ENCODE results near the gene CPNE4. TPM values are rescaled to one million over a fixed set of nuclear protein-coding genes. Genes with fewer than 3 reads are reported as not detected.

CPNE4 gene
- total RNA-seq, 4 donors from 2014 or later = 0.10 to 0.25 (median 0.16) TPM; not detected in 1

- DNase-seq (ENCODE audit: low spot score in 2 of 2) = no peak
- intact Hi-C loops (cut with DNase I; ENCODE audit: low total_unique reads) = no loop called here
- WGBS, 2 donors = 89 to 100% methylated on average over 1 of the region's 1 CpG
- TF ChIP-seq CTCF (IDR thresholded peaks at IDR 0.05) (no peak), POLR2A (IDR thresholded peaks at IDR 0.05) (no peak)
- H3K4me3 ChIP-seq (ENCODE audit: low read depth, poor library complexity, severe bottlenecking) = no peak overlapping the region
Measured at GRCh38 chr3:132003685-132004084, 31.1 kb downstream of the CPNE4 start.

GRCh38 chr3:132001999-132002398 is 32.8 kb downstream of the CPNE4 start:
- WGBS, 2 donors = 46 to 63% methylated on average over 2 of the region's 2 CpGs
- intact Hi-C loops (cut with DNase I; ENCODE audit: low total_unique reads) = no loop called here
- no peak overlapping the region for H3K4me3 ChIP-seq (ENCODE audit: low read depth, poor library complexity, severe bottlenecking)
- no peak for TF ChIP-seq POLR2A (IDR thresholded peaks at IDR 0.05)
- no peak for TF ChIP-seq CTCF (IDR thresholded peaks at IDR 0.05)
- no peak for DNase-seq (ENCODE audit: low spot score in 2 of 2)

GRCh38 chr3:132001036-132001435 is 33.8 kb downstream of the CPNE4 start:
- intact Hi-C loops (cut with DNase I; ENCODE audit: low total_unique reads) = no loop called here
- 54 to 61% methylated on average over 1 of the region's 1 CpG for WGBS, 2 donors
- TF ChIP-seq POLR2A (IDR thresholded peaks at IDR 0.05) = no peak
- DNase-seq (ENCODE audit: low spot score in 2 of 2) = no peak
- no peak overlapping the region for H3K4me3 ChIP-seq (ENCODE audit: low read depth, poor library complexity, severe bottlenecking)

GRCh38 chr3:131998027-131998426 is 36.8 kb downstream of the CPNE4 start:
- 30 to 81% methylated on average over 1 of the region's 1 CpG for WGBS, 2 donors
- intact Hi-C loops (cut with DNase I; ENCODE audit: low total_unique reads) = no loop called here
- no peak overlapping the region for H3K4me3 ChIP-seq (ENCODE audit: low read depth, poor library complexity, severe bottlenecking)
- no peak for DNase-seq (ENCODE audit: low spot score in 2 of 2)
- no peak for TF ChIP-seq CTCF (IDR thresholded peaks at IDR 0.05)
- no peak for TF ChIP-seq POLR2A (IDR thresholded peaks at IDR 0.05)

GRCh38 chr3:131995891-131996290 is 38.9 kb downstream of the CPNE4 start:
- no peak for DNase-seq (ENCODE audit: low spot score in 2 of 2)
- intact Hi-C loops (cut with DNase I; ENCODE audit: low total_unique reads) = no loop called here
- 55 to 58% methylated on average over 3 of the region's 3 CpGs for WGBS, 2 donors
- TF ChIP-seq POLR2A (IDR thresholded peaks at IDR 0.05) = no peak
- no peak for TF ChIP-seq CTCF (IDR thresholded peaks at IDR 0.05)
- H3K4me3 ChIP-seq (ENCODE audit: low read depth, poor library complexity, severe bottlenecking) = no peak overlapping the region

GRCh38 chr3:131989318-131989717 is 45.5 kb downstream of the CPNE4 start:
- no peak overlapping the region for H3K4me3 ChIP-seq (ENCODE audit: low read depth, poor library complexity, severe bottlenecking)
- DNase-seq (ENCODE audit: low spot score in 2 of 2) = no peak
- intact Hi-C loops (cut with DNase I; ENCODE audit: low total_unique reads) = no loop called here
- WGBS, 2 donors = 92 to 100% methylated on average over 1 to 3 of the region's 3 CpGs
- TF ChIP-seq CTCF (IDR thresholded peaks at IDR 0.05) (no peak), POLR2A (IDR thresholded peaks at IDR 0.05) (no peak)
